OCI-LY7 (cell line): ENCODE data around the gene SYNE3.

Experiments
- CTCF ChIP-seq: fragments of 200-600 bp; sonication (generic); conservative IDR thresholded peaks from 2 replicates; pipeline ENCODE4 v1.5.1; 2014; ENCODE audit warnings: mild to moderate bottlenecking, antibody characterized with exemption, low read length, moderate library complexity, mixed read lengths
- EZH2phosphoT487 ChIP-seq: fragments of 200-600 bp; sonication (generic); IDR thresholded peaks from 2 replicates; pipeline ENCODE4 v1.6.1; 2018; ENCODE audit warnings: low read depth, borderline replicate concordance, mild to moderate bottlenecking, mixed run types, antibody characterized with exemption, low read length, moderate library complexity, mixed read lengths

DNA sequence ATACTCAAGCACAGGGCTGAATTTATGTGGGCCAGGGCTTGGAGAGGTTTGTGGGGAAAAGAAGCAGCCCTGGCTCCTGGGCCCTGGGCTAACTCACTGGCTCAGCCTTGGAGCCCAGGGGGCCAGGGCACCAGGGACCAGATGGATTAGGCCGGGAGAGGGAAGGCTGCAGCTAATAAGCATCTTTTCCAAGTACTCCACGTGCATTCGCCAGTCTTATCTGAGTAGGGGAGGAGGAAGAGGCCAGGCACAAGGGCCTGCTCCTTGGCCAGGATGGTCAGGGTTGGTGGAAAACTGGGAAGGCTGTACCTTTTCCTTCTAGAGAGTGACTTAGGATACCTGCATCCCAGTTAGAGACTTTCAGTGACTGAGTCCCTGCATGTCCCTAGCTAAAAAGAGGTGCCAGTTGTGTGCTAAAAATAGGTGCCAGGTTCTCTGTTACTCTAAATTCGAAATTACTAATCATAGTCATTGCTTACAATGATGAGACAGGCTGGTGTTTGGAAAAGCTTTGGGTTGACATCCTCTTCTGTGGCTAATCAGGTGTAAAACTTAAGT lies 19.7 kb upstream of the SYNE3 start:
- TF ChIP-seq CTCF (no peak), EZH2phosphoT487 (no peak)
